GM19468 (cell line): ENCODE measurements around the gene MAP3K7.

ENCODE experiments used
- ATAC-seq: cut with Tn5 transposase; IDR thresholded peaks from one replicate; pipeline ENCODE4 v1.9.1; 2021; ENCODE audit warnings: mild to moderate bottlenecking, moderate library complexity, moderate number of reproducible peaks; ENCODE audit not compliant: unreplicated experiment; ENCODE audit errors: extremely low read depth

The MAP3K7 gene

GRCh38 chr6:90586836-90587638 lies at the start of gene MAP3K7:
TSS of gene MAP3K7 (minus strand) at chr6:90587072. CDS start at chr6:90586883, 189 bp downstream.
- peak; percentile 80 for ATAC-seq

DNA sequence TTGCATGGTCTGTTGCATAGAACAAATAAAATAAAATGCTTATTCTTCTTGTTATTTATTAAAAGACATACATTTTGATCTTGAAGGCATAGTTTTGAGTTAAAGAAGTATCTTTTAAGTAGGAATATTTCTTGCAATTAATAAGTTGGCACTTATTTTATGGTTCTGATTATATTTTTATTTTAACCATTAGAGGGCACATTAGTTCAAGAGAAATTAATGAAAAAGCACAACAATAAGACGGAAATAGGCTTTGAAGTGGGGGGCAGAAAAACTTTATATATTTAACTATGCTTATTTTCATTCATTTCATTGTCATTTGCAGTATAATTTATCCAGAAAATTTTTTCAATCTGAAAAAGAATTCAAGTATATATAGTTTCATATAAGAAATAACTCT lies 44.2 kb upstream of the MAP3K7 start:
- ATAC-seq: no peak

GRCh38 chr6:90621581-90621980 lies 34.7 kb upstream of the MAP3K7 start:
- ATAC-seq: no peak

GRCh38 chr6:90619221-90619620 lies 32.3 kb upstream of the MAP3K7 start:
- no peak for ATAC-seq

- ATAC-seq: no peak
Measured at GRCh38 chr6:90612313-90612680, 25.4 kb upstream of the MAP3K7 start.

GRCh38 chr6:90611543-90612312 lies 24.9 kb upstream of the MAP3K7 start:
- ATAC-seq: no peak

DNA sequence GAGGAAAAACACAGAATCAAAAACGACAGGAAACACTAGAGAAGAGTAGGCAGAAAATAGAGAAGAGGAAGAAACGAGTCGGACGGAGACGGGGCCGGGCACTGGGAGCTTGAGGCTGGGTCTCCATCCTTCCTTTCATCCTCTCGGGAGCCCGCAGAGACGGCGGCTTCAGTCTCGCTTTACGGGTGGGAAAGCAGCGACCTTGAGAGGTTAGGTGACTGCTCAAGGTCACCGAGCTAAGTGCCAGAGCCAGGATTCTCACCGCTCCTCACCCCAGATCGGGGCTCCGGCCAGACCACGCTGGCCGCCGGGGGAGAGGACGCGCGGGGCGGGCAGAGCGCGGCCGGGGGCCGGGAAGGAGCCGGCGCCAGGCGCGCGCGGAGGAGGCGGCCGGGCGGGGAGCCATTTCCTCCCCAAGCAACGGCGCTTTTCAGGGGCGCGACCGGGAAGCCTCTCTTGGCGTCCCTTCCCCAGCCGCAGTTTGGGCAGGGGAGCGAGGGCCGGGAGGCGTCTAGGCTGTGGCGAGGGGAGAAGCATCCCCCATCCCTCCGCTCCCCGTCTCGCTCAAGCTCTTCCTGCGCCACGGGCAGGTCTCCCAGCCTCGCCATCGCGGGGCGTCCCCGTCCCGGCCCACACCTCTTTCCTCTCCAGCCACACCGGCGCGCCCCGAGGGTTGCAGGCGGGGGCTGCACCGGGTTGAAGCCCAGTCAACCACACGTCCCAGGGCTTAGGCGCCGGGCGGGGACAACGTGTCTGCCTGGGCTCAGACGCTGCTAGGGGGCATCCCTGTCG lies 24.1 kb upstream of the MAP3K7 start:
- ATAC-seq: no peak

DNA sequence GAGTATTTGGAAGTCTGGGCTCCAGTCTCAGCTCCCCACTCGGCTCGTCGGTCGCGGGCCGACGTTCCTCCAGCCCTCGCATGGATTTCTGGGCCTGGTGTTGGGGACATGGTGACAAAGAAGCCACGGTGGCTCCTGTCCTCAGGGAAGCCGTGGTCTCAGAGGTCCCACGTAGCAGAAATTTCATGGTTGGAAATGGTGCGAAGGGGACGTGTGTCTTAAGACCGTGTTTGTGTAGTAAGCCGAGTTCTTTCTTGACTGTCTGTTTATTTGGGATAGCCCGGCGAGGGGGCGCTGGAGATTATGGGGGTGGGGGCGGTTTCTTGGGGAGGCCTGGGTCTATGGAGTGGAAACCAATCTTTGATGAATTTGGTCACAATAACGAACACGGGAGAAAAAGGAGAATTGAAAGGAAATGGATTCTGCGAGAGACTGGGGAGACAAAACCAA lies 23.5 kb upstream of the MAP3K7 start:
- no peak for ATAC-seq

- ATAC-seq: no peak
Measured at GRCh38 chr6:90605749-90606340, 19.0 kb upstream of the MAP3K7 start.

- ATAC-seq: no peak
Measured at GRCh38 chr6:90604546-90604945, 17.7 kb upstream of the MAP3K7 start.

DNA sequence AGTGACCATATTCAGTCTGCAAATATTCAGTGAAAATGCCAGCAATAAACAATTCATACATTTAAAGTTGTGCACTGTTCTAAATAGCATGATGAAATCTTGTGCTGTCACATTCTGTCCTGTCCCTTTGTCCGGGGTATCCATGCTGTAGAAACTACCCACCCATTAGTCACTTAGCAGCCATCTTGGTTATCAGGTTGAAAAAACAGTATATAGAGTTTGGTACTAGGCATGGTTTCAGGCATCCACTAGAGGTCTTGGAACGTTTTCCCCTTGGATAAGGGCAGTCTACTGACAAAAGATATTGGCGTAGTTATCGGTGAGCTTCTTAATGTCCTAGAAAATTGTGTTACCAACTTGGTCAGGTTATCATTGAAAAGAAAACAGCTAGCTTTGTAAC lies 12.3 kb upstream of the MAP3K7 start:
- no peak for ATAC-seq

DNA sequence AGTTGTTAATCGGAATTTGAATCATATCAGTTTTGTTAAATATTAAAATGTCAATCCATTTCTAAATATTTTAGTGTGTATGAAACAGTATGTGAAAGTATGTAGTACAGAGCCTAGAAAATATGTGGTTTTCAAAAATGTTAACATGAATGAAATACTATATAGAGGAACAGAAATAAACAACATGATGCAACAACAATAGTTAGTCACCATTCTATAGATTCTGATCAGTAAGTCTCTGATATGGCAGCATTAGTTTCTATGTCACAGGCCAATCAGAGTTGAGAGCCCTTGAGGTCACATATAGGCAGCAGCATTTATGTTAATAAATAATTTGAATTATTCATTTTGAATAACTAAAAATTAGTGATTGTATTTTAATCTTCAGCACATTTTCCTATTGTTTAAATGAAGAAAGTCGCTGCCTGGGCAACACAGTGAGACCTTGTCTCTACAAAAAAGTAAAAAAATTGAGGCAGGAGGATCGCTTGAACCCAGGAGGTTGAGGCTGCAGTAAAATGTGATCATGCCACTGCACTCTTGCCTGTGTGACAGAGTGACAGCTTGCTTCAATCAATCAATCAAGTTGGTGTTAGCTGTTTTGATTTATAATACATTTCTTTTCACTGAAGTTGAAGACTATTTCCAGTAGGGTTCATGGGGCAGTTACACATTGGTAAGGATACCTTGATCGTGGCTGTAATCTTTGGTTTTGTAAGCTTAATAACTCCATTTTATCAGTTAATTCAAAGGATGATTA lies 11.5 kb upstream of the MAP3K7 start:
- no peak for ATAC-seq

DNA sequence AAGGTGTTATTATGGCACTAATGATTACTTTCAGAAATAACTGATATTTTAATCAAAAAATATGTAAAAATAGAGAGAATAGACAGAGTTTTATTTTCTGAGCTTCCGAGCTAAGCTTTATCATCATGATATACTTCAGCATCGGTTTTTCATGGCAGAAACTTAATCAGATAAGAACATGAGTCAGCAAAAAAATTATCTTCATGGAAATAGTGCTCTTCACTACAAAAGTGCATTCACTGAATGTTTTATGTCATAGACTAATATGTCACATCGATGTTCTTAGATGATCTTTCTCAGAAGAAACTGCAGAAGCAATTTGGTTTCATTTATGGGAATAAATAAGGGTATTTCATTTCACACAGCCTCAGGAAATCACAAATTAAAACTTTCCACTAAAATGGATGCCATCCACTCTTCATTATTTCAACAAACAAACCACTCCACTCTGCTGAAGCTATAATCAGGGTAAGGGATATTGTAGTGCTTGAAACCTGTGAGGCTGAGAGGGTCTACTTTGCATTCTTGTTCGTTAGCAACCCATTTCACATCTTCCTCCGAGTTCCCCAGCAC lies 10.2 kb upstream of the MAP3K7 start:
- no peak for ATAC-seq

- ATAC-seq: no peak
Measured at GRCh38 chr6:90595854-90596253, 9.0 kb upstream of the MAP3K7 start.

DNA sequence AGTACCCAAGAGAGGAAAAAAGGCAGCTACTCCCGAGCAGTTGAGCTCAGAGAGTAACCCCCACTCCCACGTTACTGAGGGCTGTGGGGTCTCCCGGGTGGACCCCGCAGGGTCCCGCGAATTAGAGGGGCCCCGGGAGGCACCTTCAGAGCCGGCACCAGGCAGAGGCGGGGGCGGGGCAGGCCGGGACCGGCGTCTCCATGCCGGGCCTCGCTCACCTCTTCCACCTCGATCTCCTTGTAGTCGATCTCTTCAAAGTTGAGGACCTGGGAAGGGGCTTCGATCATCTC lies 381 bp downstream of the MAP3K7 start:
- ATAC-seq: no peak

- ATAC-seq: no peak
Measured at GRCh38 chr6:90584636-90585255, 2.1 kb downstream of the MAP3K7 start.

- ATAC-seq: no peak
Measured at GRCh38 chr6:90583836-90584481, 2.9 kb downstream of the MAP3K7 start.

GRCh38 chr6:90583179-90583835 lies 3.6 kb downstream of the MAP3K7 start:
- ATAC-seq: no peak
